Breast epithelium (tissue), 3 donors: ENCODE results near the gene SLC7A7.

ENCODE experiments used
- CTCF ChIP-seq, 3 donors: fragments of 450-650 bp; IDR thresholded peaks; one replicate each; pipeline ENCODE4 v1.5.1; 2016 to 2017; ENCODE audit warnings: antibody characterized with exemption in 3 of 3, mild to moderate bottlenecking in 3 of 3, moderate library complexity in 3 of 3
- POLR2A ChIP-seq: fragments of 450-650 bp; IDR thresholded peaks from one replicate; pipeline ENCODE4 v1.6.1; 2016; ENCODE audit warnings: antibody characterized with exemption, mild to moderate bottlenecking, moderate library complexity

DNA sequence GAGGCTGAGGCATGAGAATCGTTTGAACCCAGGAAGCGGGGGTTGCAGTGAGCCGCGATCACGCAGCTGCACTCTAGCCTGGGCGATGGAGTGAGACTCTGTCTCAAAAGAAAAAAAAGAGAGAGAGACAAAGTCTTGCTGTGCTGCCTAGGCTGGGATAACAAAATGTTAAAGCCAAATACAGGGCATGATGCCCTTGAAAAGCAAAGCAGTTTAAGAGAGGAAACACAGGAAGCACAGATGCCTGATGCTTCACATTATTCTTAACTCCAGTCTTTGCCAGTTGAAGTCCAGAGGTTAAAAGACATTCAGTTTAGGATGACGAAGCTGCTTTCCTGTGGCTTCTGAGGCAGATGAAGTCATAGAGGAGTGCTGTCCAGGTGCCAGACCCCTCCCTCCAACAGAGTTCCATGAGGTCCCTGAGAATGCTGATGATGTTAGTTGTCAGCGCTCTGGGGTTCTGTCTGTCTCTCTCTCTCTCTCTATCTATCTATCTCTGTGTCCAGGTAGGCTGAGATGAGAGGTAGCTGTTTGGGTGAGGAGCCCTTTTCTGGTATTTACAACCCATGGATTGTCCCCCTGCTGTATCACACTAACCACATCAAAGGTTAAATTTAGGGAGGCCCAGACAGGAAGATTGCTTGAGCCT, 9.6 kb upstream of the SLC7A7 start:
- TF ChIP-seq POLR2A (no peak), CTCF (IDR thresholded peaks at IDR 0.05) (no peak)
